Upper lobe of left lung (tissue), 4 donors: ENCODE results near the gene EMILIN1.

ENCODE experiments used
- POLR2A ChIP-seq, 4 donors: fragments of 450-650 bp; IDR thresholded peaks; one replicate each; pipeline ENCODE4 v1.5.1; 2016 to 2017; ENCODE audit warnings: antibody characterized with exemption in 4 of 4, mild to moderate bottlenecking in 2 of 4
- POLR2AphosphoS5 ChIP-seq, 2 donors: sonication (generic); formaldehyde crosslinking; IDR thresholded peaks; one replicate each; pipeline ENCODE4 v1.5.1; 2017; ENCODE audit warnings: antibody characterized with exemption in 2 of 2
- TF ChIP-seq, protein P1 (sequence below), 6 experiments: fragments of 450-650 bp in 4 of 6; fragments of 200-600 bp in 2 of 6; sonication (generic) in 2 of 6; IDR thresholded peaks; one replicate each; pipeline ENCODE4 v1.5.1; 2016 to 2019; ENCODE audit warnings: antibody characterized with exemption in 6 of 6

DNA sequence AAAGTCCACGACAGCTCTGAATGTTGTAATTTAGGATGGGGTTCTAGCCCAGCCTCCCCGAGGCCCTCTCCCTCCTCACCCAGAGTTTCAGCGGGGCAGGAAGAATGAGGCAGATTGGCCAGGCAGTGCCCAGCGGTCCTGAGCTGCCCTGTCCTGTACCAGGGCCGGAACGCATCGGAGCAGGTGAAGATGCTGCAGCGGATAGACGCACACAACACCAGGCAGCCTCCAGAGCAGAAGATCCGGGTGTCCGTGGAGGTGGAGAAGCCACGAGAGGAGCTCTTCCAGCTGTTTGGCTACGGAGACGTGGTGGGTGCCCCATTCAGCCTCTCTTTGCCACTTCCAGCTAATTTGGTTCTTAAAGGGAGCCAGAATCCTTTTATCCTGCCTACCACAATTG lies 18.9 kb downstream of the EMILIN1 start:
- TF ChIP-seq, protein P1, sequence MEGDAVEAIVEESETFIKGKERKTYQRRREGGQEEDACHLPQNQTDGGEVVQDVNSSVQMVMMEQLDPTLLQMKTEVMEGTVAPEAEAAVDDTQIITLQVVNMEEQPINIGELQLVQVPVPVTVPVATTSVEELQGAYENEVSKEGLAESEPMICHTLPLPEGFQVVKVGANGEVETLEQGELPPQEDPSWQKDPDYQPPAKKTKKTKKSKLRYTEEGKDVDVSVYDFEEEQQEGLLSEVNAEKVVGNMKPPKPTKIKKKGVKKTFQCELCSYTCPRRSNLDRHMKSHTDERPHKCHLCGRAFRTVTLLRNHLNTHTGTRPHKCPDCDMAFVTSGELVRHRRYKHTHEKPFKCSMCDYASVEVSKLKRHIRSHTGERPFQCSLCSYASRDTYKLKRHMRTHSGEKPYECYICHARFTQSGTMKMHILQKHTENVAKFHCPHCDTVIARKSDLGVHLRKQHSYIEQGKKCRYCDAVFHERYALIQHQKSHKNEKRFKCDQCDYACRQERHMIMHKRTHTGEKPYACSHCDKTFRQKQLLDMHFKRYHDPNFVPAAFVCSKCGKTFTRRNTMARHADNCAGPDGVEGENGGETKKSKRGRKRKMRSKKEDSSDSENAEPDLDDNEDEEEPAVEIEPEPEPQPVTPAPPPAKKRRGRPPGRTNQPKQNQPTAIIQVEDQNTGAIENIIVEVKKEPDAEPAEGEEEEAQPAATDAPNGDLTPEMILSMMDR (IDR thresholded peaks at IDR 0.05) = no peak
- TF ChIP-seq POLR2AphosphoS5 (IDR thresholded peaks at IDR 0.05) = no peak
- TF ChIP-seq POLR2A (IDR thresholded peaks at IDR 0.05) = no peak
